HG03457 (cell line): ENCODE measurements around the gene SLC38A7.
"Not testable (repeated sequence)": the region's sequence is repeated elsewhere in the genome, so short reads cannot be mapped to it uniquely, and the experiment has no call there.

ENCODE experiments used
- ATAC-seq: cut with Tn5 transposase; IDR thresholded peaks from one replicate; pipeline ENCODE4 v1.9.1; 2021; ENCODE audit warnings: moderate number of reproducible peaks; ENCODE audit not compliant: unreplicated experiment

SLC38A7 gene

GRCh38 chr16:58638148-58639036 lies 46.2 kb downstream of the SLC38A7 start:
- no peak for ATAC-seq

DNA sequence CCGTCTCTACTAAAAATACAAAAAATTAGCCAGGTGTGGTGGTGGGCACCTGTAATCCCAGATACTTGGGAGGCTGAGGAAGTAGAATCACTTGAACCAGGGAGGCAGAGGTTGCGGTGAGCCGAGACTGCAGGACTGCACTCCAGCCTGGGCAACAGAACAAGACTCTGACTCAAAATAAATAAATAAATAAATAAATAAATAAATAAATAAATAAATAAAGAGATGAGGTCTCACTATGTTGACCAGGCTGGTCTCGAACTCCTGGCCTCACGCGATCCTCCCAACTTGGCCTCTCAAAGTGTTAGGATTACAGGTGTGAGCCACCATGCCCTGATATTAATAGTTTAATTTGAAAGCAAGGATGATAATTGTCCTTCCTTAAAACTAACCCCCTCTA lies 47.5 kb downstream of the SLC38A7 start:
- ATAC-seq, result not testable (repeated sequence)

GRCh38 chr16:58636466-58636865 lies 48.1 kb downstream of the SLC38A7 start:
- no peak for ATAC-seq

- ATAC-seq, result no peak
These were observed 49.1 kb downstream of the SLC38A7 start for GRCh38 chr16:58635502-58635901.

DNA sequence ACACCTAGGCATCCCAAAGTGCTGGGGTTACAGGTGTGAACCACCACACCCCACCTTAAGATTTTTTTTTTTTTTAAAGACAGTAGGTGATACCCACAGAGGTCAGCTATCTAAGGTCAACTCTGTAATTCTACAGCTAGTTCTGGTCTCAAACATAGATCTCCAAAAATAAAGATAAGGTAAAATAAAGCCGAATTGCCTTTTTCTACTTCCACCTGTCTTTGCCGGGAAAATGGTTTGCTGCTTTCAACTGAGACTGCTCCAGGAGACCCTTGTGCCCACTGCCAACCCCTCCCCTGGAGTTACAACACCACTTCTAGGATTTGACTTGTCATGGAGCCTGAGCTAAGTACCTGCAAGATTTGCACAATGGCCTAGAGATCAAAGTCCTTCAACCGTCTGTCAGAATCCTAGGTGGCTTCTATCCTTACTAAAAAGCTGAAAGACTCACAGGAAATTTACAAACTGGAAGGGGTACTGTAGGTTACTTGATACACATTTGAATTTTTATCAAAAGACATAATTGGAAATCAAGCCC lies 50.2 kb downstream of the SLC38A7 start:
- no peak for ATAC-seq

GRCh38 chr16:58629733-58630640 lies 54.6 kb downstream of the SLC38A7 start, which contains the start of gene CNOT1:
Gene CNOT1 (minus strand): TSS chr16:58629826. CDS start chr16:58599337, 30,489 bp downstream.
- ATAC-seq, result peak; percentile 88

GRCh38 chr16:58628845-58629732 lies 55.5 kb downstream of the SLC38A7 start:
- ATAC-seq, result no peak

DNA sequence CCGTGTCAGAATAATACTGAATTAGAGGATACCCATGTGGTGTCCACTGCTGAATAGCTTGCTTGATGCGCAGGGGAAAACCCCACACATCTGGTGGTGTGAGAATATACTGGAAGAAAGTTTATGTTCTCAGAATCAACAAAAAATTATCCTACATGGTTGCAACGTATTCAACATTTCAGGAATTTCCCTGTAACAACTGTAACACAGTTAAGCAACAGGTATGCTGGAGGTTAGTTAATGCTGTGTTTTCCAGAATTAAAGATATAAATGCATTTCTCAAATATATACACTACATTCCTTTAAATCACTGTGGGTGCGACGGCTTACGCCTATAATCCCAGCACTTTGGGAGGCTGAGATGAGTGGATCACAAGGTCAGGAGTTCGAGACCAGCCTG lies 60.4 kb downstream of the SLC38A7 start:
- ATAC-seq, result no peak

- no peak for ATAC-seq
These were observed 64.2 kb downstream of the SLC38A7 start for GRCh38 chr16:58620396-58620795.

DNA sequence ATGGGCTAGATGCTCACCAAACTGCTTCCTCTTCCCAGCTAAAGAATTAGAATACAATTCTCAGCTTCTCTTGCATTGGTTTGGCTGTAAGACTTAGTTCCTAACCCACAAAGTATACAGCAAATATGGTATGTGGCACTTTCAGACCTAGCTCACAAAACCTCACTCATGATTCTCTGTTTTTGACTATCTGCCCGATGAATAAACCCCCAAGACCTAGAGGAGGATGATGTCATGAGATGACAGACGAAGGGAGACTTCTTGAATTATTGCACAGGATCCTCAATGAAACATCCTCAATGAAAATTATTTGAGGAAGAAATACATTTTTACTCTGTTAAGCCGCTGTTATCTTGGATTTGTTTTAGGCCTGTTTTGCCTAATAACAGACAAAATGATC lies 69.3 kb downstream of the SLC38A7 start:
- ATAC-seq, result no peak
